ENCODE measurements around the gene HNRNPA1L2. TPM values are rescaled to one million over a fixed set of nuclear protein-coding genes. Genes with fewer than 3 reads are reported as not detected.
"Not testable (repeated sequence)": the region's sequence is repeated elsewhere in the genome, so short reads cannot be mapped to it uniquely, and the experiment has no call there.

The HNRNPA1L2 gene
- total RNA-seq, result 4.3 TPM
- 10 to 100 TPM in 4 of 8 donors, 1 to 10 TPM in 4; 9.1 to 13.0 (median 10.3) TPM for polyA plus RNA-seq (ENCODE audit: insufficient read depth in 1 of 8, insufficient read length in 8 of 8, low replicate concordance in 1 of 8)
- long read RNA-seq, donor 1, partial matches to known transcripts, result 0 of 2 reads
- long read RNA-seq, donor 1, other reads (novel, unspliced or antisense), result 0 of 2 reads
- long read RNA-seq, donor 2, partial matches to known transcripts, result 0 of 1 reads
- long read RNA-seq, donor 2, other reads (novel, unspliced or antisense), result 0 of 1 reads
- long read RNA-seq, donor 3, partial matches to known transcripts, result 0 of 3 reads
- long read RNA-seq, donor 3, other reads (novel, unspliced or antisense), result 0 of 3 reads
- long read RNA-seq, donor 4, partial matches to known transcripts, result 0 of 1 reads
- long read RNA-seq, donor 4, other reads (novel, unspliced or antisense), result 0 of 1 reads
- long read RNA-seq, donor 5, transcript HNRNPA1L2-201 (1 exons, 1,372 nt), result major isoform, 8 of 8 reads
- long read RNA-seq, donor 5, partial matches to known transcripts, result 0 of 8 reads
- long read RNA-seq, donor 5, other reads (novel, unspliced or antisense), result 0 of 8 reads
- long read RNA-seq, donor 6, partial matches to known transcripts, result 0 of 3 reads
- long read RNA-seq, donor 6, other reads (novel, unspliced or antisense), result 0 of 3 reads
- long read RNA-seq, donor 7, partial matches to known transcripts, result 0 of 4 reads
- long read RNA-seq, donor 7, other reads (novel, unspliced or antisense), result 0 of 4 reads
- long read RNA-seq, donor 8, transcript HNRNPA1L2-201 (1 exons, 1,372 nt), result major isoform, 5 of 5 reads
- long read RNA-seq, donor 8, partial matches to known transcripts, result 0 of 5 reads
- long read RNA-seq, donor 8, other reads (novel, unspliced or antisense), result 0 of 5 reads
- long read RNA-seq, donor 9, partial matches to known transcripts, result 0 of 4 reads
- long read RNA-seq, donor 9, other reads (novel, unspliced or antisense), result 0 of 4 reads
- long read RNA-seq, donor 10, transcript HNRNPA1L2-201 (1 exons, 1,372 nt), result major isoform, 15 of 15 reads
- long read RNA-seq, donor 10, partial matches to known transcripts, result 0 of 15 reads
- long read RNA-seq, donor 10, other reads (novel, unspliced or antisense), result 0 of 15 reads
- long read RNA-seq, donor 11, transcript HNRNPA1L2-201 (1 exons, 1,372 nt), result major isoform, 6 of 6 reads
- long read RNA-seq, donor 11, partial matches to known transcripts, result 0 of 6 reads
- long read RNA-seq, donor 11, other reads (novel, unspliced or antisense), result 0 of 6 reads

DNA sequence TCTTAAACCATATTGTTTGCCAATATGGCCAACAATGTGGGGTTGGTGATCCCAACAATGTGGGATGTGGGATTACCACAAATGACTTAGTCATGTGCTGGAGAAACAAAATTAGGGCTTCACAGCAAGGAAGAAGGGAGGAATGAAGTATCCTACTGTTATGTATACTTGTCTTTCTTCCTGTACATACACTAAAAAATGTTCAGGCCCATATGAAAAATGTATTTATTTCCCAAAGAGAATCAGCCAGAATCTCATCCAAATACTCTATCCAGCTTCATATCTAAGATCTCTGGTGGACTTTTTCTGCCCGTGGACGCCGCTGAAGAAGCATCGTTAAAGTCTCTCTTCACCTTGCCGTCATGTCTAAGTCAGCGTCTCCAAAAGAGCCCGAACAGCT is at the start of gene HNRNPA1L2:
Gene HNRNPA1L2, plus strand, starts transcription at position 301 of the 400 bp plus-strand sequence. Its CDS starts 62 bp downstream, at position 363.
- WGBS (ENCODE audit: insufficient coverage), result 100% methylated on average over 7 of the region's 7 CpGs
- Histone ChIP-seq H3K4me3 (ENCODE audit: low read length) (no peak within 1 kb of the TSS), H3K27me3 (ENCODE audit: control insufficient read depth, insufficient read depth, low read length) (no peaks in the 10 kb centered on the region), H3K4me1 (ENCODE audit: control insufficient read depth, insufficient read depth, low read length) (no peaks in the 10 kb centered on the region), H3K36me3 (ENCODE audit: control insufficient read depth, insufficient read depth, low read length) (peaks cover 8% of the 10 kb centered on the region), H3K27ac (ENCODE audit: low read length) (no peak within 1 kb of the TSS), H3K9me3 (replicated peaks; ENCODE audit: control insufficient read depth, low read depth, low read length) (no peaks in the 10 kb centered on the region)
- DNase-seq, result no peak

DNA sequence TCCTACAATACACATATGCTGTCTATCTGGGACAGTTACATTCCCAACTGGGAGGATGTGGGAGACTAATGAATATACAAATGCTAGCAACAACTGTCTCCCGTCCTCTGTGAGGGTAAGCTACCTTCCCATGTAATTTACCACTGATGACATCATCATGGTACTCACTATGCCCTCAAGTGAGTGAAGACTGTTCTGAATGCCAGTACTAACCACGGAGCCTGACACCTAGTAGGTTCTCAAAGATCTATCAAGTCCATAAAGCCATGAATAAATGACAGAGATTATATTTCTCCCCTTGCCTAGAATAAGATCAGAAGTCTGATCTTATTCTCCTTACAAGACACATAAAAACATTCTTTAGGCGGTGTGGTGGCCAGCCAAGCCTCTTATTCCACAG is 49.1 kb upstream of the HNRNPA1L2 start:
- H3K4me3 ChIP-seq (ENCODE audit: low read length); H3K4me1 ChIP-seq (ENCODE audit: control insufficient read depth, insufficient read depth, low read length); H3K9me3 ChIP-seq (replicated peaks; ENCODE audit: control insufficient read depth, low read depth, low read length); H3K27ac ChIP-seq (ENCODE audit: low read length); DNase-seq; H3K27me3 ChIP-seq (ENCODE audit: control insufficient read depth, insufficient read depth, low read length); H3K36me3 ChIP-seq (ENCODE audit: control insufficient read depth, insufficient read depth, low read length): not testable (repeated sequence)
- WGBS (ENCODE audit: insufficient coverage), result no CpG with 5 or more reads among the region's 3 CpGs

GRCh38 chr13:52593812-52594211 is 48.4 kb upstream of the HNRNPA1L2 start:
- H3K27ac ChIP-seq (ENCODE audit: low read length); H3K4me3 ChIP-seq (ENCODE audit: low read length); H3K36me3 ChIP-seq (ENCODE audit: control insufficient read depth, insufficient read depth, low read length); H3K4me1 ChIP-seq (ENCODE audit: control insufficient read depth, insufficient read depth, low read length); DNase-seq; H3K27me3 ChIP-seq (ENCODE audit: control insufficient read depth, insufficient read depth, low read length); H3K9me3 ChIP-seq (replicated peaks; ENCODE audit: control insufficient read depth, low read depth, low read length): not testable (repeated sequence)
- no CpG with 5 or more reads among the region's 3 CpGs for WGBS (ENCODE audit: insufficient coverage)

- H3K27me3 ChIP-seq (ENCODE audit: control insufficient read depth, insufficient read depth, low read length); H3K4me1 ChIP-seq (ENCODE audit: control insufficient read depth, insufficient read depth, low read length); H3K9me3 ChIP-seq (replicated peaks; ENCODE audit: control insufficient read depth, low read depth, low read length); H3K36me3 ChIP-seq (ENCODE audit: control insufficient read depth, insufficient read depth, low read length); H3K4me3 ChIP-seq (ENCODE audit: low read length); DNase-seq; H3K27ac ChIP-seq (ENCODE audit: low read length): not testable (repeated sequence)
- 67% methylated on average over 5 of the region's 7 CpGs for WGBS (ENCODE audit: insufficient coverage)
Observed at GRCh38 chr13:52594295-52594694, 47.9 kb upstream of the HNRNPA1L2 start.

DNA sequence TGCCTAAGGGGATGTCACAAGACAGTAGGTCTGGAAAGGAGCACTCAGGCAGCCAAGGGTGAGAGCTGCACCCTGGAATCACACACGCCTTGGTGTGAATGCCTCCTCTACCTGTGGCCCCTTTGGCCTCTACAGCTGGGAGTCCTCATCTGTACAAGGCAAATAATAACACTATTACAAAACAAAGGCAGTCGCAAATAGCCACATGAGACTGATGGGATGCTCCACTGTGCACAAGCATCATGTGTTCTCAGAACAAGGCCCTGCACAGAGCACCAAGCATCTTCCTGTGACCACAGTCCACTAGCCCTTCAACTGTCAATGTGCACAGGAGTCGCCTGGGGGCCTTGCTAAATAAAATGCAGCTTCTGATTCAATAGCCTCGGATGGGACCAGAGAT is 44.6 kb upstream of the HNRNPA1L2 start:
- Histone ChIP-seq H3K4me1 (ENCODE audit: control insufficient read depth, insufficient read depth, low read length) (peaks cover 9% of the 10 kb centered on the region), H3K9me3 (replicated peaks; ENCODE audit: control insufficient read depth, low read depth, low read length) (no peaks in the 10 kb centered on the region), H3K4me3 (ENCODE audit: low read length) (no peak overlapping the region), H3K27me3 (ENCODE audit: control insufficient read depth, insufficient read depth, low read length) (no peaks in the 10 kb centered on the region), H3K36me3 (ENCODE audit: control insufficient read depth, insufficient read depth, low read length) (no peaks in the 10 kb centered on the region), H3K27ac (ENCODE audit: low read length) (no peak overlapping the region)
- WGBS (ENCODE audit: insufficient coverage), result 89% methylated on average over 4 of the region's 4 CpGs
- DNase-seq, result no peak

GRCh38 chr13:52599037-52599847 is 43.0 kb upstream of the HNRNPA1L2 start:
- Histone ChIP-seq H3K27ac (ENCODE audit: low read length) (peak overlapping the region; percentile 92), H3K27me3 (ENCODE audit: control insufficient read depth, insufficient read depth, low read length) (no peaks in the 10 kb centered on the region), H3K36me3 (ENCODE audit: control insufficient read depth, insufficient read depth, low read length) (no peaks in the 10 kb centered on the region), H3K9me3 (replicated peaks; ENCODE audit: control insufficient read depth, low read depth, low read length) (no peaks in the 10 kb centered on the region), H3K4me3 (ENCODE audit: low read length) (peak overlapping the region; percentile 84), H3K4me1 (ENCODE audit: control insufficient read depth, insufficient read depth, low read length) (peaks cover 9% of the 10 kb centered on the region)
- peak; percentile 66 for DNase-seq
- WGBS (ENCODE audit: insufficient coverage), result 3% methylated on average over 6 of the region's 13 CpGs

GRCh38 chr13:52599848-52600603 is 42.2 kb upstream of the HNRNPA1L2 start:
- under 1% methylated on average over 72 of the region's 73 CpGs for WGBS (ENCODE audit: insufficient coverage)

GRCh38 chr13:52600666-52601065 is 41.6 kb upstream of the HNRNPA1L2 start:
- H3K27me3 ChIP-seq (ENCODE audit: control insufficient read depth, insufficient read depth, low read length), result no peaks in the 10 kb centered on the region
- no peaks in the 10 kb centered on the region for H3K9me3 ChIP-seq (replicated peaks; ENCODE audit: control insufficient read depth, low read depth, low read length)
- H3K36me3 ChIP-seq (ENCODE audit: control insufficient read depth, insufficient read depth, low read length), result no peaks in the 10 kb centered on the region
- peaks cover 9% of the 10 kb centered on the region for H3K4me1 ChIP-seq (ENCODE audit: control insufficient read depth, insufficient read depth, low read length)
- peak overlapping the region; percentile 52 for H3K4me3 ChIP-seq (ENCODE audit: low read length)
- peak overlapping the region; percentile 81 for H3K27ac ChIP-seq (ENCODE audit: low read length)
- peak; percentile 20 for DNase-seq
- no CpG with 5 or more reads among the region's 3 CpGs for WGBS (ENCODE audit: insufficient coverage)

More at GRCh38 chr13:52599848-52600603, 42.2 kb upstream of the HNRNPA1L2 start:
- no peaks in the 10 kb centered on the region for H3K27me3 ChIP-seq (ENCODE audit: control insufficient read depth, insufficient read depth, low read length)
- H3K4me1 ChIP-seq (ENCODE audit: control insufficient read depth, insufficient read depth, low read length), result peaks cover 9% of the 10 kb centered on the region
- H3K9me3 ChIP-seq (replicated peaks; ENCODE audit: control insufficient read depth, low read depth, low read length), result no peaks in the 10 kb centered on the region
- H3K27ac ChIP-seq (ENCODE audit: low read length), result peak overlapping the region; percentile 92
- H3K4me3 ChIP-seq (ENCODE audit: low read length), result peak overlapping the region; percentile 84
- peak; percentile 65 for DNase-seq
- H3K36me3 ChIP-seq (ENCODE audit: control insufficient read depth, insufficient read depth, low read length), result no peaks in the 10 kb centered on the region

- H3K27ac ChIP-seq (ENCODE audit: low read length); H3K36me3 ChIP-seq (ENCODE audit: control insufficient read depth, insufficient read depth, low read length); H3K27me3 ChIP-seq (ENCODE audit: control insufficient read depth, insufficient read depth, low read length); H3K9me3 ChIP-seq (replicated peaks; ENCODE audit: control insufficient read depth, low read depth, low read length); H3K4me3 ChIP-seq (ENCODE audit: low read length); DNase-seq; H3K4me1 ChIP-seq (ENCODE audit: control insufficient read depth, insufficient read depth, low read length): not testable (repeated sequence)
- no CpG with 5 or more reads among the region's 4 CpGs for WGBS (ENCODE audit: insufficient coverage)
Observed at GRCh38 chr13:52603316-52603715, 38.9 kb upstream of the HNRNPA1L2 start.

Data from muscle of leg (tissue), 16 donors.